SK-N-SH treated with all-trans-retinoic acid at 6 μM for 48 hours (cell line): ENCODE measurements around the gene GHSR.

ENCODE experiments used
- CREB5 ChIP-seq: fragments of 250-450 bp; sonication (Bioruptor Pico); IDR thresholded peaks from 2 replicates; pipeline ENCODE4 v1.5.1; 2020; ENCODE audit warnings: low read depth, mild to moderate bottlenecking, moderate library complexity
- ESRRG ChIP-seq: fragments of 250-450 bp; sonication (Bioruptor Pico); IDR thresholded peaks from 2 replicates; pipeline ENCODE4 v1.6.1; 2021; ENCODE audit warnings: mild to moderate bottlenecking
- PATZ1 ChIP-seq: fragments of 250-450 bp; sonication (Bioruptor Pico); IDR thresholded peaks from 2 replicates; pipeline ENCODE4 v1.8.0; 2020; ENCODE audit warnings: mild to moderate bottlenecking, moderate library complexity, borderline replicate concordance
- RARB ChIP-seq: fragments of 250-450 bp; sonication (Bioruptor Pico); IDR thresholded peaks from 2 replicates; pipeline ENCODE4 v1.8.0; 2021; ENCODE audit warnings: mild to moderate bottlenecking, moderate library complexity
- TSHZ2 ChIP-seq: fragments of 250-450 bp; sonication (Bioruptor Pico); IDR thresholded peaks from 2 replicates; pipeline ENCODE4 v1.5.0; 2020; ENCODE audit warnings: mild to moderate bottlenecking, moderate library complexity
- ZFP3 ChIP-seq: fragments of 250-450 bp; sonication (Bioruptor Pico); IDR thresholded peaks from 2 replicates; pipeline ENCODE4 v1.5.0; 2020; ENCODE audit warnings: mild to moderate bottlenecking, moderate library complexity
- ZNF70 ChIP-seq: fragments of 450-650 bp; formaldehyde crosslinking; IDR thresholded peaks from 2 replicates; pipeline ENCODE4 v1.5.0; 2020; ENCODE audit warnings: mild to moderate bottlenecking, moderate library complexity

DNA sequence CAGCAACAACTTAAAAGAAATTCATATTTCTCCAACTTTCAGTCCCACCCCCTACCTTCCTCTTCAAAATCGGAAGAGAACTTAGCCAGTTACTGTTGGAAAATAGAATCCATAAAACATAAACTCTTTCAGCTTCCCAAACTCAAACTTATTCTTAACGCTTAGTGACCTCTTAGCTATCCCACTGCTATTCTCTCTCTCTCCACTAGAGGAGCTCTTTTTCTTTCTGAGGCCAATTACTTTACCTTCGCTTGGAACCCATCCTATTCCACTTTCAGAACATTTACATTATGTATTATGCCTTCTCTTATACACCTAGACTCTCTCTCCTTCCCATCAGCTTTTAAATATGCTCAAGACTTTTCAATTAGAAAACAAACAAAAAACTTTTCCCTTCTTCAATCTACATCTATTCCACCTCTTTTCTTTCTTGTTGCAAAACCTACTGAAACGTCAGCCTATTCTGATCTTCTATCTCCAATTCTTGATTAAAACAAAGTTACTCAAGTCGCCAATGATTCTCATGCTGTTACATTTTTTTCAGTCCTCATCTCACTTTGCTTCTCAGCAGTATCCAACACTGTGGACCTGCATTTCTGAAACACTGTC lies 13.4 kb upstream of the GHSR start:
- TF ChIP-seq CREB5 (CRISPR knock-in tag) = no peak
- TF ChIP-seq RARB (CRISPR knock-in tag) = no peak
- no peak for TF ChIP-seq ZFP3
- TF ChIP-seq ZNF70 (CRISPR knock-in tag) = no peak
- TF ChIP-seq TSHZ2 = no peak
- no peak for TF ChIP-seq ESRRG (CRISPR knock-in tag)
- TF ChIP-seq PATZ1 (CRISPR knock-in tag) = no peak
